Measurements from ENCODE around the gene C2.
"Not testable (repeated sequence)": the region's sequence is repeated elsewhere in the genome, so short reads cannot be mapped to it uniquely, and the experiment has no call there.

C2 gene

DNA sequence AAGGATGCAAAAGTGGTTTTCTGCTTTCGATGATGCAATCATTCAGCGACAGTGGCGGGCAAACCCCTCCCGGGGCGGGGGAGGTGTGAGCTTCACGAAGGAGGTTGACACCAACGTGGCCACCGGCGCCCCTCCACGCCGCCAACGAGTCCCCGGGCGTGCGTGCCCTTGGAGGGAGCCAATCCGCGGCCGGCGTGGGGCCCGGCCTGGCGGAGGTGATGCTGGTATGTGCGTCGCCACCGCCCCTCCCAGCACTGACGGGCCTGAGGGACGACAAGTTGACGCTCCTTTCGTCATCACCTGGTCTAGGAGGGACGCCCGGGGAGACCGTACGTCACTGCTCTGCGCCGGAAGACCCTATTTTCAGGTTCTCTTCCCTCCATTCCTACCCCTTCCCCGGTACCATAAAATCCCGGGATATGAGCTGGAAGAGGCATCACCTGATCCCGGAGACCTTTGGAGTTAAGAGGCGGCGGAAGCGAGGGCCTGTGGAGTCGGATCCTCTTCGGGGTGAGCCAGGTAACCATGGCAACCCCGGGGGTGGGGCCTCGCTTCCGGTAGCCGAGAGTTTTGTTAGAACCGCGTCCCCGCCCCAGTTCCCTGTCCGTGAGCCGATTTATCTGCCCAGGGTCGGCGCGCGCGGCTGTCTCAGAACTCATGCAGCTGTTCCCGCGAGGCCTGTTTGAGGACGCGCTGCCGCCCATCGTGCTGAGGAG, 44.6 kb downstream of the C2 start, which contains the start of gene DXO:
Gene DXO, minus strand, starts transcription at position 146 of the 716 bp plus-strand sequence. CDS start 463 bp downstream, outside the sequence.
- DNase-seq (ENCODE audit: low read depth, low spot score): peak; percentile 91
- no peak for TF ChIP-seq CTCF (IDR thresholded peaks at IDR 0.05; ENCODE audit: insufficient read depth, low read length, missing control alignments)
- POLR2A ChIA-PET: interaction anchor here (0.8 to 2.1 kb wide), 11 partner anchors 10 to 225 kb away, joined by 3 to 16 read pairs (median 4); partner anchors contain the start of genes ATF6B, EGFL8, EHMT2 and NELFE
- CTCF ChIA-PET: interaction anchor here (0.7 to 1.8 kb wide), 4 partner anchors 9 to 77 kb away, joined by 3 to 9 read pairs (median 4); partner anchors contain the start of genes NELFE and SKIC2
- H3K4me3 ChIP-seq (ENCODE audit: low read depth, low read length): peak within 1 kb of the TSS; percentile 98

GRCh38 chr6:31972709-31973350, 45.3 kb downstream of the C2 start:
- peak overlapping the region; percentile 98 for H3K4me3 ChIP-seq (ENCODE audit: low read depth, low read length)
- POLR2A ChIA-PET: interaction anchor here (0.9 to 2.1 kb wide), 6 partner anchors 11 to 224 kb away, joined by 3 to 16 read pairs (median 5); partner anchors contain the start of genes ATF6B, NELFE and SKIC2
- no peak for DNase-seq (ENCODE audit: low read depth, low spot score)
- CTCF ChIA-PET: interaction anchor here (1.1 to 1.8 kb wide), 3 partner anchors 9 to 21 kb away, joined by 3 to 5 read pairs (median 4); partner anchors contain the start of gene SKIC2
- no peak for TF ChIP-seq CTCF (IDR thresholded peaks at IDR 0.05; ENCODE audit: insufficient read depth, low read length, missing control alignments)

GRCh38 chr6:31976065-31976464, 48.5 kb downstream of the C2 start:
- H3K4me3 ChIP-seq (ENCODE audit: low read depth, low read length); DNase-seq (ENCODE audit: low read depth, low spot score); POLR2A ChIA-PET; CTCF ChIA-PET: not testable (repeated sequence)

DNA sequence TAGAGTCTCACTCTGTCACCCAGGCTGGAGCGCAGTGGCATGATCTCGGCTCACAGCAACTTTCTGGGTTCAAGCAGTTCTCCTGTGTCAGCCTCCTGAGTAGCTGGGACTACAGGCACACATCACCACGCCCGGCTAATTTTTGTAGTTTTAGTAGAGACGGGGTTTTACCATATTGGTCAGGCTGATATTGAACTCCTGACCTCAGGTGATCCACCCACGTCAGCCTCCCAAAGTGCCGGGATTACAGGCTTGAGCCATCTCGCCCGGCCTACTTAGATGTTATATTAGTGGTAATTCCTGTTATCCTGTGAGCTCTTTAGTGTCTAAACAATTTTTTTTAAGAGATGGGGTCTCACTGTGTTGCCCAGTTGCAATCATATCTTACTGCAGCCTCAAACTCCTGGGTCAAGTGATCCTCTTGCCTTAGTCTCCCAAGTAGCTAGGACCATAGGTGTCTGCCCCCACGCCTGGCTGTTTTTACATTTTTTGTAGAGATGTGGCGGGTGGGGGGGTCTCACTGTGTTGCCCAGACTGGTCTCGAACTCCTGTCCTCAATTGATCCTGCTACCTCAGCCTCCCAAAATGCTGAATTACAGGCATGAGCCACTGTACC, 50.4 kb downstream of the C2 start:
- CTCF ChIA-PET: no interaction called here
- TF ChIP-seq CTCF (IDR thresholded peaks at IDR 0.05; ENCODE audit: insufficient read depth, low read length, missing control alignments): no peak

DNA sequence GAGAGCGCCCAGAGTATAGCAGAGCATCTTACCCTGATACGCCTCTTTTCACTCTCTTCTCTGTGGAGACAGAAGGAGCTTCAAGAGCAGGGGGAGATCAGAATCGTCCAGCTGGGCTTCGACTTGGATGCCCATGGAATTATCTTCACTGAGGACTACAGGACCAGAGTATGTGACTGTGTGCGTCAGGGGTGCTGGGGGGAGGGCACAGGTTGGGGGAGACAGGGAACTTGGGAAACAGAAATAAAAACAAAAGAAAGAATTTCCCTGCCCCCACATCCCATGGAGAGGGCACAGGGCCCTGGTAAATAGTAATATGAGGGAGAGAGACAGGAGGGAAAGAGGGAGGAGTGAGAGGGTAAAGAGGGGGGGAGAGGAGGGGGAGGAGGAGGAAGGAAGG, 51.3 kb downstream of the C2 start:
- CTCF ChIA-PET: interaction anchor here (1.5 kb wide), 1 partner anchor 19 kb away, joined by 4 read pairs; the partner anchor contains the start of gene SKIC2
- DNase-seq (ENCODE audit: low read depth, low spot score): no peak
- no peak overlapping the region for H3K4me3 ChIP-seq (ENCODE audit: low read depth, low read length)
- POLR2A ChIA-PET: no interaction called here
- TF ChIP-seq CTCF (IDR thresholded peaks at IDR 0.05; ENCODE audit: insufficient read depth, low read length, missing control alignments): no peak

More for the DNA sequence above, 50.4 kb downstream of the C2 start:
- DNase-seq (ENCODE audit: low read depth, low spot score): no peak
- POLR2A ChIA-PET: no interaction called here
- no peak overlapping the region for H3K4me3 ChIP-seq (ENCODE audit: low read depth, low read length)

DNA sequence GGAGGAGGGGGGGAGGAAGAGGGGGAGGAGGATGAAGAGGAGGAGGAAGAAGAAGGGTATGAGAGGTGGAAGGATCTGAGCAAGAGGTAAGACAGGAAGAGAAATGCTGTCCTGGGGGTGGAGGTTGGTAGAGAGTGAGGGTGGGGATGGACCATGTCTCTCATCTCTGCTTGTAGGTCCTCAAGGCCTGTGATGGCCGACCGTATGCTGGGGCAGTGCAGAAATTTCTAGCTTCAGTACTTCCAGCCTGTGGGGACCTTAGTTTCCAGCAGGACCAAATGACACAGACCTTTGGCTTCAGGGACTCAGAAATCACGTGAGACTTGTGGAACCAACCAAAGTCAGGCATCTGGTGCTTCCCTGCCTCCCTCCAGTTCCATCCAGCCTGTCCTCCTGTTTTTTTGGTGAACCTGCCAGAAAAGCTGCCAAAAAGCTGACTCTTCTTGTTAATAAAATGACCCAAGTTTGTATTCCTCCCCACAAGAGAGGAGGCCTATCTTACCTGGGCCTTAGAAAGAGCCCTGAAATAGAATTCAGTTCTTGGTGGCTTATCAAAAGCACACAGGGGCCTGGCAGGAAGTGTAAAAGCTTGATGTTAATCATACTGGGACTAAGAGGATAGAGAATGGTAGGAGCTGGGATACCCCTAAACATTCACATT, 51.9 kb downstream of the C2 start:
- TF ChIP-seq CTCF (IDR thresholded peaks at IDR 0.05; ENCODE audit: insufficient read depth, low read length, missing control alignments): no peak
- CTCF ChIA-PET: interaction anchor here (1.5 kb wide), 1 partner anchor 20 kb away, joined by 4 read pairs; the partner anchor contains the start of gene SKIC2
- no peak overlapping the region for H3K4me3 ChIP-seq (ENCODE audit: low read depth, low read length)
- no peak for DNase-seq (ENCODE audit: low read depth, low spot score)
- POLR2A ChIA-PET: interaction anchor here (1.2 kb wide), 1 partner anchor 34 kb away, joined by 4 read pairs; no protein-coding TSS in a partner anchor

- POLR2A ChIA-PET: interaction anchor here (1.2 kb wide), 1 partner anchor 33 kb away, joined by 4 read pairs; no protein-coding TSS in a partner anchor
- CTCF ChIA-PET: not testable (repeated sequence)
Measured at GRCh38 chr6:31980195-31980876, 52.8 kb downstream of the C2 start.

GRCh38 chr6:31980998-31981397, 53.5 kb downstream of the C2 start:
- POLR2A ChIA-PET; CTCF ChIA-PET; H3K4me3 ChIP-seq (ENCODE audit: low read depth, low read length); DNase-seq (ENCODE audit: low read depth, low spot score): not testable (repeated sequence)

More at GRCh38 chr6:31980195-31980876, 52.8 kb downstream of the C2 start:
- not testable (repeated sequence) for DNase-seq (ENCODE audit: low read depth, low spot score); H3K4me3 ChIP-seq (ENCODE audit: low read depth, low read length)

- CTCF ChIA-PET; H3K4me3 ChIP-seq (ENCODE audit: low read depth, low read length); DNase-seq (ENCODE audit: low read depth, low spot score); POLR2A ChIA-PET: not testable (repeated sequence)
Measured at GRCh38 chr6:31981744-31982143, 54.2 kb downstream of the C2 start, which contains the start of gene C4A. Gene C4A (plus strand): TSS chr6:31982057. CDS start chr6:31982108, 51 bp downstream.
